GM20431 (cell line): ENCODE measurements around the gene KCNQ1.

ENCODE experiments used
- in situ Hi-C: fragments of 300-500 bp; cut with MseI, MboI; formaldehyde crosslinking; loops from one replicate; pipeline ENCODE4 v1.15.0; 2020; ENCODE audit warnings: low sequenced_read_pairs; ENCODE audit not compliant: unreplicated experiment

Gene KCNQ1

GRCh38 chr11:2663506-2663905 is 218.7 kb downstream of the KCNQ1 start:
- in situ Hi-C loops = no loop called here

- in situ Hi-C loops = no loop called here
Measured at GRCh38 chr11:2663915-2664314, 219.1 kb downstream of the KCNQ1 start.

DNA sequence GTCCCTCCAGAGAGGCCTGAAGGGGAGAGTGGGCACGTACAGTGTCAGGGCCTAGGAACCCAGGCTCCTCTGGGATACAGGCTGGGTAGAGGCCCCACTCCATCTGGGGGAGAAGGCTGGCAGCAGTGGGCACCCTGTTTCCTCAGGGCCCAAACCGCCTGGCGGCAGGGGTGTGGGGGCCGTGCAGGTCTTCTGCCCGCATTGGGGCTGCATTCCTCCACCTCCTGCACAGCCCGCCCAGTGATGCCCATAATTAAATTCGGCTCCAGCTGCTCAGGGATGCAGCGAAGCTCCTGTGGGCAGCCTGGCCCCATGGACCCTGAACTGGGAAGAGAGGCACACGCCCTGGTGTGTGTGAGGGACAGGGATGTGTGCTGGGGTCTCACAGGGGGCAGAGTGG is 219.6 kb downstream of the KCNQ1 start:
- in situ Hi-C loops = no loop called here

DNA sequence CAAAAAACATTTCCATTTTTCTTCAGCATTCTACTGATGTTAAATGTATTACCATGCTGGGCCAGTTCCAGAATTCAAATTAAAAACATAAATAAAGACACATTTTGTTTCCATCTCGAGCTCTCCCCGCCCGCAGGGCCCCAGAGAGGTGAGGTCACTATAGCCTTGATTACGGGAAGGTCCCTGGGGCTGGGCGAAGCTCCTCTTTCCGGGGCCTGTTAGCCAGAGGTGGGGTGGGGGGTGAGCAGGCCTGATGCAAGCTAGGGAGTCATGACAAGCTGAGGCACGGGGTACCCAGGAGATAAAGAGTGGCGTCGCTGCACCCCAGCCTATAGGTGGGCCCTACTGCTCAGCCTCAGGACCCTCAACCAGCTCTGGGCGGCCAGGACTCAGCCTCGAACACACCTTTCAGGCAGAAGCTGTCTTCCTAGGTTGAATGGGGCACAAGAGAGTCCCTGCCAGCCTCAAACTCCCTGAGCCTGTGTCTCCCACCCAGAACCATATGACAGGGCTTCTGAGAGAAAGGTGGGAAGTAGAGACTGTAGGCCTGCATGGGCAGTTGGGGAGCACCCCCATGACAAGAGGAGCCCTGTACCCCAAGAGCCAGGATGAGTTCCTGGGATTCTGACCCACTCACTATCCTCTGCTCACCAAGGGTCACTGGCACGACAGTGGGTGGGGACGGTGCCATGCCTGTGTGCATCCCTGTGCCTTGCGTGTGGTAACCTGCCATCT is 220.2 kb downstream of the KCNQ1 start:
- in situ Hi-C loops = no loop called here

DNA sequence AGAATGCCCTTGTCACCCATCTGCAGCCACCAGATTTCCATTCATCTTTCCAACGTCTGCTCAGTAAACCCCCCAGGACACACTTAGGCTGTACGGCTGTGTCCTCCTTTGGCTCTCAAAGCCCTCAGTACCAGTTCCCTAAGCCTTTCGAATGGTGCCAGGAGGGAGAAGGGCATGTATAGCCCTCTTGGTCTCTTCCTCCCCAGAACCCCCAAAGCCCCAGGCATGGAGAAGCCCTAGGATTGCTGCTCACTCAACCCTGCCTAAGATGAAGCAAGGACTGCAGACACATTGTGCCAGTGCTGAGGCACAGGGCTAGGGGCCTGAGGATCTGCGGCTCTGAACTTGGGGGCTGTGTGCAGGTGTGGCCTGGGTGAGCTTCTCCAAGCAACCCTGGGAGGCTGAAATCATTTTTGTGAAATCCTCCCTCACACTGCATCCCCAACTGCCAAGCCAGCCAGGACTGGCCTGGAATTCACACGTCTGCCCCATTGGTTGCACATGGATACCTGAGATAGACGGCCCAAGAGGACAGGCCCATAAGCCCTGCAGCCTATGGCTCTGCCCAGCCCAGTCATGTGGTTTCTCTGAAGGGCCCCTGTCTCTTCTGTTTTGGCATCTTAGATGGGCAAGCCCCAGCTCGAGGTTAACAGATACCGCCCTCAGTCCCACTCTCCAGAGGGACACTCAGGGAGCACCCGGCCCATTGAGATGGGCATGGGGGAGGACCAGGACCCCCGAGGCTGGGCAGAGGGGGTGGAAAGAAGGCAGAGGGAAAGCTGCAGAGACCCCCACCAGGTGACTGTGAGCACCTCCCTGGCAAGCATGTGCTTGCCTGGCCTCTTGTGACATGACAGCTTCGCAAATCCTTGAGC is 221.0 kb downstream of the KCNQ1 start:
- in situ Hi-C loops = no loop called here

DNA sequence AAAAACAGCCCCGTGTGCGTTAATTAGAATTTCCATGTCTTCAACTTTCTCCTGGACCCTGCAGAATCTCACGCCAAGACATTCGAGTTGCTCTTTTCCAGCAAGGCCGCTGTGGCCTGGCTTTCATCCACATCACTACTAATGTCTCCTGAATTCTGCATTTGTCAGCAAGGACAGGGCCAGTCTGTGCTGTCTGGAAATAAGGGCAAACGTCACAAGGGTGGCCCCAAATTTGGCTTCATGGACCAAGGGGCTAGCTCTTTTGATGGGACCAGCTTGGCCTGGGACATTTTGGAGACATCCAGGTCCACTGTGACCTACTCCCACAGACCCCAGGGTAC is 221.6 kb downstream of the KCNQ1 start:
- in situ Hi-C loops = no loop called here

DNA sequence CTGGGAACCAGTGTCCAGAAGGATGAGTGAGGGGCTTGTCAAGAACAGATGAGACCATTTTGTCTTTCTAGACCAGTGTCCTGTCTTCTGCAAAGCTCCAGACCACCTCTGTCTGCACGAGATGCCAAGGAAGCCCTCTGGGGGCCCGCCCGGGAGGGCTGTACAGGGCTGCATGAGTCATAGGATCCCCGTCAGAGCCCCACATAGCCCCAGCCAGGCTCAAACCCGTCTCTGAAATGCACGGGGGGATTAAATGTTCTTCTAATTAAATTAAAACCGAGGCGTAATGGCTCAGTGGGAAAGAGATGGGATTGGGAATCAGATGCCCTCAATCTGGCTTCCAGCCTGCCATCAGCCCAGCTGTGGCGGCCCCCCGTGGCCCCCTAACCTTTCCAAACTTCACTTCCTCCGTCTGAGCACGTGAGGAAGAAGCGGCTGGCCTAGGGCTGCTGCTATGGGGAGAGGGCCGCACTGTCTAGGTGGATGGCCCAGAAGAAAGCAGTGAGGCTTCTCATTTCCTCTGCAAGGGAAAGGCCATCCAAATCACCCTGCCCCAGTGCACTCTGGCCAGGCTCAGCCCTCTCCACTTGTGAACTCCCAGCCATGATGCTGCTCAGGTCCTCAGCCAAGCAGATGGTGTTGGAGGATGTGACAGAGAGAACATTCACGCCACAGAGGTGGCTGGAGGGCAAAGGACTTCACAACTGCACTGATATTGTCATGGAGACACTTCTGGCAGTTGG is 222.2 kb downstream of the KCNQ1 start:
- in situ Hi-C loops = no loop called here

- in situ Hi-C loops = no loop called here
Measured at GRCh38 chr11:2667940-2668339, 223.1 kb downstream of the KCNQ1 start.

- in situ Hi-C loops = no loop called here
Measured at GRCh38 chr11:2668876-2669275, 224.1 kb downstream of the KCNQ1 start.

DNA sequence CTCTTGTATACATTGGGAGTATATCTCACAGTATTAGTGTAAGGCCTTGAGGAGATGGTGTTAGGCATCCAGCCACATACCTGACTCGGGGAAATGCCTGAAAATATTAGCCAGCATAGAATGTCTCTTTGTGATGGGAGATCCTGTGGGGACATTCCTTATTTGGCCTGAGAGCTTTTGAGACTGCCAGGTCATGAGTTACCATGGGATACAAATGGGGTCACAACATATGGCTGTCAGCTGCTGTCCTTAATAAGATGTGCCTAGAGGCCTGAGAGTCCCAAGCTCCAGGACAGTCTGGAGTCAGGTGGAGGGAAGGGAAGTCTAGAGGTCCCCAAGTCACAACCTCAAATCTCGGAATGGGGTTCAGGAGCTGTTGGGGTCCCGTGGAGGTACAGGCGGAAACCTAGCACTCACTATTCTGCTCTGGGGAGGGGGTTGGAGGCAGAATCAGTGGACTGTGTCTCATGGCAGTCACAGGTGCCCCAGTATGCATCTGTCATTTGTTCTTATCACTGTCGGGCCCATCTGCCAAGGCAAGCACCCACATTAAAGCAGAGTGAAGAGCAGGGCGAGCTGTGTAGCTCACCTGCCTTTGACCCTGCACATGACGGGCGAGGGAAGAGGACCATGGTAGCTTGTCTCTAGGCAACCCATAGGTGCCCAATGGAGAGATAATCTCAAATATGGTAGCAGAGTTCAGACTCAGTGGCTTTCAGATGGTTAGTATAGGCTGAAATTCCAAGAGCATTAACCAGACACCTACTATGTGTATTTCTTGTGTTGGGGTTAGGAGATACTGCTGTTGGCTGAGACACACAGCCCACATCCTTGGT is 225.0 kb downstream of the KCNQ1 start:
- in situ Hi-C loops = no loop called here

DNA sequence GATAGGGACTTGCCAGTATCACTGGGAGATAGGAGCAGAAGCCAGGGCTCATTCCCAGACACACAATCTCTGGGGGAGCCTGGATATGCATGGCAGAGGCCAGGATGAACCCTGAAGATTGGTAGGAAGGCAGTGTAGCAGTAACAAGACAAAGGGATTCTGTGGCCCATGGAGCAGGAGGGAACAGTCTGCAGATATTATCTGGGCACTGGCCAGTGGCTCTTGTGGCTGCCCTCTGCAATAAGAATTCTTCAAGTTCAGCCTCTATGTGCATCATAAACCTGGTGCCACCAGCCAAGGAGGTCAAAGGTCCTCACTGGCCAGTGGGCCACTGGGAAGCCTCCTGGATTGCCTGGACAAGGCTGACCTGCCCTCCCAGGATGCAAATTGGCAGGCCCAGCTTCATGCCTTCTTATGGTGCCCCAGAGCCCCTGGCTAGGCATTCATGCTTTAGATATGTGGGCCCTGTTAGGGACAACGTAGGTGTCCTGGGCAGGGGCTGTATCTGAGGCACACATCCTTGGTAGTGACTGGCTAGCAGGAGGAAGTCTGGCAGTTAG is 225.8 kb downstream of the KCNQ1 start:
- in situ Hi-C loops = no loop called here

DNA sequence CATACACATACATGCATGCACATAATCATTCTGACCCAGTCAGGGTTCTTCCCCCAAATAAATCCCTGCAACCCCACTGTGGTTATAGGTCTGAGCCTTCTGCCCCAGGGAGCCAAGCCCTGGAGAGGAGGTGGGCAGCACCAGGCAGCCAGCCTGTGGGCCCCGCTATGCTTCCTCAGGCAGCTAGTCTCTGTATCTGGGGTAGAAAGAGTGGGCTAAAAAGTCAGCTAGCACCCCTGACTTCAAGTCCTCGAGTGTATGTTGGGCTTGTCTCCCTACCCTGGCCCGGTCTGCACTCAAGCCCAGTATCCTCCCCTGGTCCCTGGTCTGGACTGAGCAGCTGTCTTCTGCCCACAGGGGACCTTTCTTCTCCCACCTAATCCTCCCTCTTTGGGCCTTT is 226.9 kb downstream of the KCNQ1 start:
- in situ Hi-C loops = no loop called here

GRCh38 chr11:2672553-2673249 is 227.9 kb downstream of the KCNQ1 start:
- in situ Hi-C loops = no loop called here

DNA sequence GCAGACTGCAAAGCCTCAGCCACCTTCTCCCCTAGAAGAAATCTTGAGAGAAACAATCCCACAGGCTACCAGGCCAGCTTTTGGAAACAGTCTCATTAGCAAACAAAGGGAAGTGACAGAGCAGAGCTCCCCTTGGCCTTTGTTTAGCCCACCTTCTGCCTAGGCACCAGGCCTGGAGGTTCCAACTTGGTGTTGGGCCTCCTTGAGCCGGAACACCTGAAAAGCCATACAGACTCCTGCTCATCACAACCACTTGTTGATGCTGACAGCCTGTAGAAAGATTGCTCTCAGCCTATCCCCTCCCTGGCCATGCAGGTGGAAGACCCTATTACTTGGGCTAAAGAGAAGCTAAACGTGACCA is 228.4 kb downstream of the KCNQ1 start:
- in situ Hi-C loops = no loop called here

GRCh38 chr11:2673871-2674471 is 229.2 kb downstream of the KCNQ1 start:
- in situ Hi-C loops = no loop called here

- in situ Hi-C loops = no loop called here
Measured at GRCh38 chr11:2674658-2675131, 229.9 kb downstream of the KCNQ1 start.

DNA sequence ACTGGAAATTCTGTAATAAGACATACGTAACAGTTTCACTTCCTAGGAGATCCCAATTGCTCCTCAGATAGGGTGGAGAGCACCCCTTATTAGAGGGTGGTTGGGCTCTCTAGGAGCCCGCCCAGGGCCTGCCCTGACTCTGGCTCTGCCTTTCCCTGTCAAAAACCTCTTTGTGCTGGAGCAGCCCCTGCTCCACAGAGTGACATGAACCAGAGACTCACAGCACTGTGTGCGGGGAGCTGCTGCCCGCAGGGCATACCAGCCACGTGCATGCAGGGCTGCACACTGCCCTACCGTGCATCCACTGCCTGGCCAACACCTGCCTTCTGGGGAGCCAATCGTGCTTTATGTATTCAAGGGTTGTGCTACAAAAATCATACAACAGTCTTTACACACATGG is 230.7 kb downstream of the KCNQ1 start:
- in situ Hi-C loops = no loop called here

- in situ Hi-C loops = no loop called here
Measured at GRCh38 chr11:2677127-2677526, 232.3 kb downstream of the KCNQ1 start.

DNA sequence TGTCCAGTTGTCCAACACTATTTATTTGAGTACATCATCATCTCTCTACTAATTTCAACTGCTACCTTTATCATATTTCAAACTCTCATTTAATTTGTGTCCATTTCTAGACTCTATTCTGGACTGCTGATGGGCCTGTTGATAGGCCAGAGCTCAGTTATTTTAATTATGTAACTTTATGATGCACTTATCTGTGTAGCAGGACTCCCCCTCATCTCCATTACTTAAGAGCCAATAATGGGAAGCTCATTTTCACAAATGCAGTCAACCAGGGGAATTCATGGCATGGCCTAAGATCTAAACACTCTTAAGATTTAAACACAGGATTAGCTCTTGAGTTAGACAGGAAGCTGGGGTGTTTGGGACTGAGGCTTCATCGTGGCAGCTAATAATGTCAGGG is 233.6 kb downstream of the KCNQ1 start:
- in situ Hi-C loops = no loop called here
